Neural progenitor cell (in vitro differentiated cells): ENCODE measurements around the gene RAE1.
A peak's percentile ranks its signal among the peaks of the same experiment; 100 is the strongest.

Experiments used
- EZH2 ChIP-seq: fragments of 200-600 bp; sonication (generic); IDR thresholded peaks from 2 replicates; pipeline ENCODE4 v1.6.1; 2017; ENCODE audit warnings: antibody characterized with exemption, mild to moderate bottlenecking, moderate library complexity
- TF ChIP-seq, protein P1 (sequence below): fragments of 200-600 bp; sonication (generic); IDR thresholded peaks from 2 replicates; pipeline ENCODE4 v1.5.1; 2017; ENCODE audit warnings: antibody characterized with exemption, mild to moderate bottlenecking

DNA sequence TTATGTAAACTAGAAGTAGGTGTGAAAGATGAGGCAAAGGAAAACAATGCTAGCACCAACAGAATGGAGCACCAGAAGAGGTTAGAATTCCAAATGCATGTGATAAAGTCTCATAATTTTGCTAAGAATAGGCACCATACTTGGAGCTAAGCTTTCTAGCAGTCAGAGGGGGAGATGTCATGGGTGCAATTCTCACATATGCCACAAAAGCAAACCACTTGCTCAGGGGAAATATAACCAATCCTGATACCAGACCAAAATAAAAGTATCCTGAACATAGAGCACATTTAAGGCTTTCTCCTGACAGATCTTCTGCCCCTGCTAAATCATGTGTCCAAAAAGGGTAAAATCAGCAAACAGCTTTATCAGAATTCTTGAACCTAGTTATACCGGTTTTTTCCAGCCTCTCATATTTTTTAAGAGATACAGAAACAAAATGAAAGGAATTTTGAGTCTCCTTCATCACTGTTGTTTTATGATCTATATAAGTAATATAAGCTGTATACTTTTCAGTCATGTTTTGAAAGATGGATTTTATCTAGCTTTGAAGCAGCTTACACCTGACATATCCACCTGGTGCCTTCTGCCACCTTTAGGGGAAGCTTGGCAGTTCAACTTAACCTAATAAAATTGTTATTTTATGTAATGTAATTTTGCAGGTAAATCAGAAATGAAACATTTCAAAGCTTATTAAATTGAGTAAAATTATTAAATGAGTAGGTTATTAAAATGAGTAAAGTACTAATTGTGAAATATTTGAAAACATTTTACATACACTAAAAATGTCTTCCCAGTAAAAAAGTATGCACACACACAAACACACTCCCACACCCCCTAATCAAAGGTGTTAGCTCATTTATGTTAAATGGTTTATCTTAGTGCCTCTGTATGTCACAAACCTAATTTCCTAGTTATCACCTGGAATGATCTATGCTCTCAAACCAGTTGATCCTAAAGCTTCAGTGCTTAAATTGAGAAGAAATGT, 18.7 kb upstream of the RAE1 start:
- TF ChIP-seq, protein P1, sequence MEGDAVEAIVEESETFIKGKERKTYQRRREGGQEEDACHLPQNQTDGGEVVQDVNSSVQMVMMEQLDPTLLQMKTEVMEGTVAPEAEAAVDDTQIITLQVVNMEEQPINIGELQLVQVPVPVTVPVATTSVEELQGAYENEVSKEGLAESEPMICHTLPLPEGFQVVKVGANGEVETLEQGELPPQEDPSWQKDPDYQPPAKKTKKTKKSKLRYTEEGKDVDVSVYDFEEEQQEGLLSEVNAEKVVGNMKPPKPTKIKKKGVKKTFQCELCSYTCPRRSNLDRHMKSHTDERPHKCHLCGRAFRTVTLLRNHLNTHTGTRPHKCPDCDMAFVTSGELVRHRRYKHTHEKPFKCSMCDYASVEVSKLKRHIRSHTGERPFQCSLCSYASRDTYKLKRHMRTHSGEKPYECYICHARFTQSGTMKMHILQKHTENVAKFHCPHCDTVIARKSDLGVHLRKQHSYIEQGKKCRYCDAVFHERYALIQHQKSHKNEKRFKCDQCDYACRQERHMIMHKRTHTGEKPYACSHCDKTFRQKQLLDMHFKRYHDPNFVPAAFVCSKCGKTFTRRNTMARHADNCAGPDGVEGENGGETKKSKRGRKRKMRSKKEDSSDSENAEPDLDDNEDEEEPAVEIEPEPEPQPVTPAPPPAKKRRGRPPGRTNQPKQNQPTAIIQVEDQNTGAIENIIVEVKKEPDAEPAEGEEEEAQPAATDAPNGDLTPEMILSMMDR = peak; percentile 47
- no peak for TF ChIP-seq EZH2
